B cell (primary cell): ENCODE results near the gene MEGF11.

Experiments used
- EZH2 ChIP-seq: IDR thresholded peaks from 2 replicates; pipeline ENCODE4 v1.6.1; 2012; ENCODE audit warnings: borderline replicate concordance, low read depth, mild to moderate bottlenecking, moderate library complexity, low read length; ENCODE audit not compliant: insufficient read depth, poor library complexity, severe bottlenecking
- TF ChIP-seq, protein P1 (sequence below): fragments of 200-600 bp; IDR thresholded peaks from one replicate; pipeline ENCODE4 v1.8.0; 2022; ENCODE audit warnings: antibody characterized with exemption, mild to moderate bottlenecking

DNA sequence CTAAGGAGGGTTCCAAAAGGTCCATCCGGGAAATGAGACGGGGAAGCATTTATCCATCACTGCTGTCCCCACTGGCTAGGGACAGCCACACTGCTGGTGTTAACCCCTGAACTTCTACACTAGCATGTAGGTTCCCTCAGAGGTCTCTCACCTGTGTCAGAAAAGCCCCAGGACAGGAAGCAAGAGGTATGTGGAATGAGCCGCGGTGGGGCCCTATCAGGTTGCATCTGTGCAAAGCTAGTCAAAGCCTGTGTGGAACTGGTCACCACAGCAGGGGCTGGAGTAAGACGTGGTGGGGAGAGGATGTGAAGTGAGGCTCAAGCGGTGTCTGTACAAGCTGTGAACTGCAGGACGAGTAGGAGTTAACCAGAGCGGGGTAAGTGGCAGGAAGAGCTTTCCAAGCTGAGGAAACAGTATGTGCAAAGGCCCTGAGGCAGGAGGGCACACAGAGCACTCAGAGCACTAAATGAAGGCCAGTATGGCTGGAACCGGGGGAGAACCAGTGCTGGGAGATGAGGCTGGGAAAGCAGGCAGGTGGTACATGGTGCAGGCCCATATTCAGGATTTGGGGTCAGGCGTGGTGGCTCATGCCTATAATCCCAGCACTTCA, 57.8 kb downstream of the MEGF11 start:
- TF ChIP-seq, protein P1, sequence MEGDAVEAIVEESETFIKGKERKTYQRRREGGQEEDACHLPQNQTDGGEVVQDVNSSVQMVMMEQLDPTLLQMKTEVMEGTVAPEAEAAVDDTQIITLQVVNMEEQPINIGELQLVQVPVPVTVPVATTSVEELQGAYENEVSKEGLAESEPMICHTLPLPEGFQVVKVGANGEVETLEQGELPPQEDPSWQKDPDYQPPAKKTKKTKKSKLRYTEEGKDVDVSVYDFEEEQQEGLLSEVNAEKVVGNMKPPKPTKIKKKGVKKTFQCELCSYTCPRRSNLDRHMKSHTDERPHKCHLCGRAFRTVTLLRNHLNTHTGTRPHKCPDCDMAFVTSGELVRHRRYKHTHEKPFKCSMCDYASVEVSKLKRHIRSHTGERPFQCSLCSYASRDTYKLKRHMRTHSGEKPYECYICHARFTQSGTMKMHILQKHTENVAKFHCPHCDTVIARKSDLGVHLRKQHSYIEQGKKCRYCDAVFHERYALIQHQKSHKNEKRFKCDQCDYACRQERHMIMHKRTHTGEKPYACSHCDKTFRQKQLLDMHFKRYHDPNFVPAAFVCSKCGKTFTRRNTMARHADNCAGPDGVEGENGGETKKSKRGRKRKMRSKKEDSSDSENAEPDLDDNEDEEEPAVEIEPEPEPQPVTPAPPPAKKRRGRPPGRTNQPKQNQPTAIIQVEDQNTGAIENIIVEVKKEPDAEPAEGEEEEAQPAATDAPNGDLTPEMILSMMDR = no peak
- TF ChIP-seq EZH2 = no peak
